Esophagus squamous epithelium (tissue), 5 donors: ENCODE results near the gene KCNG2. TPM values are rescaled to one million over a fixed set of nuclear protein-coding genes. Genes with fewer than 3 reads are reported as not detected.

Source experiments
- DNase-seq: peaks from one replicate; lab custom pipeline; 2025; lab: John Stamatoyannopoulos, UW
- H3K27ac ChIP-seq, 4 donors: fragments of 200-600 bp; sonication (generic); one replicate each; pipeline ENCODE4 v1.5.1; 2016 to 2019; ENCODE audit warnings: mild to moderate bottlenecking in 1 of 4
- H3K27me3 ChIP-seq, 4 donors: fragments of 200-600 bp; sonication (generic); 1 replicate in 3 of 4; 2 replicates in 1 of 4; pipeline versions ENCODE4 v1.5.1 to v1.6.0; 2017 to 2021; ENCODE audit warnings: antibody characterized with exemption in 1 of 4
- H3K36me3 ChIP-seq, 3 donors: fragments of 200-600 bp; sonication (generic); one replicate each; pipeline ENCODE4 v1.5.1; 2016 to 2019
- H3K4me1 ChIP-seq, 3 donors: fragments of 200-600 bp; sonication (generic); one replicate each; pipeline ENCODE4 v1.5.1; 2017 to 2019
- H3K4me3 ChIP-seq, 4 donors: fragments of 200-600 bp; sonication (generic); 1 replicate in 3 of 4; 2 replicates in 1 of 4; pipeline ENCODE4 v1.5.1; 2016 to 2019; ENCODE audit warnings: mild to moderate bottlenecking in 2 of 4, moderate library complexity in 1 of 4
- H3K9me3 ChIP-seq, 3 donors: fragments of 200-600 bp; sonication (generic); one replicate each; pipeline ENCODE4 v1.5.1; 2016 to 2019
- CTCF ChIP-seq, 6 experiments: fragments of 450-650 bp in 4 of 6; fragments of 200-600 bp in 2 of 6; sonication (generic) in 2 of 6; IDR thresholded peaks; one replicate each; pipeline ENCODE4 v1.5.1; 2016 to 2019; ENCODE audit warnings: antibody characterized with exemption in 6 of 6, mild to moderate bottlenecking in 4 of 6, moderate library complexity in 4 of 6
- POLR2A ChIP-seq, 4 donors: fragments of 450-650 bp; IDR thresholded peaks; one replicate each; pipeline ENCODE4 v1.6.1; 2017; ENCODE audit warnings: antibody characterized with exemption in 4 of 4, mild to moderate bottlenecking in 4 of 4, moderate library complexity in 3 of 4
- WGBS, 2 donors: methylation state at CpG; one replicate each; pipeline ENCODE4 v1.1.5; 2018; 5-methylcytosine and 5-hydroxymethylcytosine counted together
- intact Hi-C: fragments of 100-400 bp; cut with DNase I; formaldehyde crosslinking; loops from one replicate; pipeline ENCODE4 v1.15.0; 2022
- total RNA-seq, 4 donors: library from RNA; depleted of rRNA; stranded (reverse); fragments of >200 nt; gene quantifications; one replicate each; pipeline ENCODE4 v1.1.0, GENCODE V29; 2016
- donor health status: DM: yes; HTN: yes; CAD: no.

Gene KCNG2
- total RNA-seq, 4 donors from 2014 or later: 0.19 TPM; not detected in 3

- Histone ChIP-seq H3K36me3 (peaks cover 0 to 83% (median 5%) of the 10 kb centered on the region in 3 donors), H3K9me3 (peaks cover 0 to under 1% (median 0%) of the 10 kb centered on the region in 3 donors), H3K4me3 (no peak overlapping the region), H3K27ac (peak overlapping the region in 3 of 4 donors; percentile 42 to 66 (median 55)), H3K4me1 (peaks cover 6 to 68% (median 15%) of the 10 kb centered on the region in 3 donors), H3K27me3 (no peaks in the 10 kb centered on the region)
- intact Hi-C loops: no loop called here
- TF ChIP-seq POLR2A (IDR thresholded peaks at IDR 0.05) (no peak), CTCF (IDR thresholded peaks at IDR 0.05) (no peak)
- DNase-seq: no peak
- WGBS, 2 donors: 34 to 63% methylated on average over 5 of the region's 5 CpGs
Observed at GRCh38 chr18:79939096-79939495, 141.4 kb downstream of the KCNG2 start.

DNA sequence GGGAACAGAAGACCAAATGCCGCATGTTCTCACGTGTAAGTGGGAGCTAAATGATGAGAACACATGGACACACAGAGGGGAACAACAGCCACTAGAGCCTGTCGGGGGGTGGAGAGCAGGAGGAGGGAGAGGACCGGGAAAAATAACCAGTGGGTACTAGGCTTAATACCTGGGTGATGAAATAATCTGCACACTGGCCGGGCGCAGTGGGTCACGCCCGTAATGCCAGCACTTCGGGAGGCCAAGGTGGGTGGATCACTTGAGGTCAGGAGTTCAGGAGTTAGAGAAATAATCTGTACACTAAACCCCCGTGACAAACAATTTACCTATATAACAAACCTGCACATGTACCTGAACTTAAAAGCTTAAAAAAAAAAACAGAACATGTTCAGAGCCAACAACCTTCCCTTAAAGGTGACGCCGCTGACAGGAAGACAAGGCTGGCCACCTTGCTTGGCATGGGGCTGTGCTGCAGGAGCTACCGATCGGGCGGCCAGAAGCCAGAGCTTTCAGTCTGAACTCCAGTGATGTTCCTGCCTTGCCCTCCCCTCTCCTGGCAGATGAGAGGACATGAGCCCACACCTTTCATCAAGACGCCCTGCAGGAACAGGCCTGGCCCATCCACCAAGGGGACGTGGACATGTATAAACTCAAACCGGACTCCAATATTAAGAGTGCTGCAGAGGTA lies 142.5 kb downstream of the KCNG2 start:
- Histone ChIP-seq H3K4me3 (no peak overlapping the region), H3K27ac (peak overlapping the region in 2 of 4 donors; percentile 27 to 66), H3K4me1 (peaks cover 13 to 75% (median 22%) of the 10 kb centered on the region in 3 donors), H3K9me3 (no peaks in the 10 kb centered on the region), H3K36me3 (peaks cover 0 to 74% (median 5%) of the 10 kb centered on the region in 3 donors), H3K27me3 (no peaks in the 10 kb centered on the region)
- no peak for DNase-seq
- intact Hi-C loops: loop anchor here (10.0 kb wide), 1 partner anchor 255 kb away; no protein-coding TSS in a partner anchor
- no peak for TF ChIP-seq CTCF (IDR thresholded peaks at IDR 0.05)
- TF ChIP-seq POLR2A (IDR thresholded peaks at IDR 0.05): no peak
- WGBS, 2 donors: 74 to 86% methylated on average over 17 to 18 of the region's 18 CpGs

DNA sequence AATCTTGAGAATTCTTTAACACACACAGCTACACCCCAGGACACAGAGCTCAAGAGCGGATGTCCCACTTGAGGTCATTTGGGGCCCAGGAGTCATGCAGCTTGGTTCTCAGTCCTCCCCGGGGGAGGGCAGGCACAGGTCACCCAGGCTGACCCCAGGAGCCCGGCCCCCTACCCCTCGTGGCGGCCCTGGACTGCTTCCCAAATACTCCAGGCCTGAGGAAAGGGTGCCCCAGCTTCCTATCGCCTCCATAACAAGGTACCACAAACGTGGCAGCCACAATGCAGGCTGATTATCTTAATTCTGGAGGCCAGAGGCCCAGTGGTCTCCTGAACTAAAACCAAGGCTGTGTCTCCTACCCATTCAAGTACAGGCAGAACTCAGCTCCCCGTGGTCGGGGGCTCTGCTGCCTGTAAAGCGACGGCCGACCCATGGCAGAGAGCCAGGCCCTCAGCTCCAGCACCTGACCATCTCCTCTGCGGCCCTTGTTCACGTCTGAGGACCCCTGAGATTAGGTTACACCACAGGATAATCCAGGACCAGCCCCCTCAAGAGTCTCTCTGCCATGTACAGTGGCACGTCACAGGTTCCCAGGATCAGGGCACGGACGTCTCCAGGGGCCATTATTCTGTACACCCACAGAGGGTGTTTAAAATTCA lies 143.2 kb downstream of the KCNG2 start:
- Histone ChIP-seq H3K4me1 (peaks cover 17 to 81% (median 26%) of the 10 kb centered on the region in 3 donors), H3K27ac (peak overlapping the region in 2 of 4 donors; percentile 27 to 55)
- 73 to 95% methylated on average over 4 to 6 of the region's 17 CpGs for WGBS, 2 donors

GRCh38 chr18:79941473-79942119 lies 143.9 kb downstream of the KCNG2 start:
- 81 to 100% methylated on average over 4 to 15 of the region's 16 CpGs for WGBS, 2 donors
- peaks cover 0 to 74% (median 5%) of the 10 kb centered on the region in 3 donors for H3K36me3 ChIP-seq
- H3K4me3 ChIP-seq: no peak overlapping the region
- H3K9me3 ChIP-seq: no peaks in the 10 kb centered on the region
- intact Hi-C loops: loop anchor here (10.0 kb wide), 1 partner anchor 257 kb away; no protein-coding TSS in a partner anchor
- peaks cover 17 to 88% (median 27%) of the 10 kb centered on the region in 3 donors for H3K4me1 ChIP-seq
- H3K27ac ChIP-seq: peak overlapping the region in 2 of 4 donors; percentile 3 to 55
- no peak for DNase-seq
- H3K27me3 ChIP-seq: no peaks in the 10 kb centered on the region
- no peak for TF ChIP-seq POLR2A (IDR thresholded peaks at IDR 0.05)

More for the DNA sequence above, 143.2 kb downstream of the KCNG2 start:
- no peak for DNase-seq
- TF ChIP-seq CTCF (IDR thresholded peaks at IDR 0.05): no peak
- TF ChIP-seq POLR2A (IDR thresholded peaks at IDR 0.05): no peak
- Histone ChIP-seq H3K36me3 (peaks cover 0 to 74% (median 5%) of the 10 kb centered on the region in 3 donors), H3K9me3 (no peaks in the 10 kb centered on the region), H3K27me3 (no peaks in the 10 kb centered on the region), H3K4me3 (no peak overlapping the region)
- intact Hi-C loops: loop anchor here (10.0 kb wide), 1 partner anchor 256 kb away; no protein-coding TSS in a partner anchor

- Histone ChIP-seq H3K27me3 (no peaks in the 10 kb centered on the region), H3K4me1 (peaks cover 17 to 94% (median 33%) of the 10 kb centered on the region in 3 donors), H3K9me3 (no peaks in the 10 kb centered on the region), H3K4me3 (no peak overlapping the region), H3K36me3 (peaks cover 0 to 70% (median 5%) of the 10 kb centered on the region in 3 donors), H3K27ac (peak overlapping the region in 2 of 4 donors; percentile 17 to 38)
- WGBS, 2 donors: 72 to 79% methylated on average over 7 of the region's 7 CpGs
- no peak for DNase-seq
- no peak for TF ChIP-seq POLR2A (IDR thresholded peaks at IDR 0.05)
- TF ChIP-seq CTCF (IDR thresholded peaks at IDR 0.05): no peak
- intact Hi-C loops: loop anchor here (10.0 kb wide), 1 partner anchor 257 kb away; no protein-coding TSS in a partner anchor
Observed at GRCh38 chr18:79942211-79942610, 144.5 kb downstream of the KCNG2 start.
